Airway epithelial cell (primary cell): ENCODE results near the gene PLEKHA6. TPM values are rescaled to one million over a fixed set of nuclear protein-coding genes. Genes with fewer than 3 reads are reported as not detected.

Experiments used
- total RNA-seq: library from RNA; depleted of rRNA; stranded (reverse); fragments of >200 nt; gene quantifications from 2 replicates; pipeline ENCODE4 v1.2.3, GENCODE V29; 2015

PLEKHA6 gene, protein sequence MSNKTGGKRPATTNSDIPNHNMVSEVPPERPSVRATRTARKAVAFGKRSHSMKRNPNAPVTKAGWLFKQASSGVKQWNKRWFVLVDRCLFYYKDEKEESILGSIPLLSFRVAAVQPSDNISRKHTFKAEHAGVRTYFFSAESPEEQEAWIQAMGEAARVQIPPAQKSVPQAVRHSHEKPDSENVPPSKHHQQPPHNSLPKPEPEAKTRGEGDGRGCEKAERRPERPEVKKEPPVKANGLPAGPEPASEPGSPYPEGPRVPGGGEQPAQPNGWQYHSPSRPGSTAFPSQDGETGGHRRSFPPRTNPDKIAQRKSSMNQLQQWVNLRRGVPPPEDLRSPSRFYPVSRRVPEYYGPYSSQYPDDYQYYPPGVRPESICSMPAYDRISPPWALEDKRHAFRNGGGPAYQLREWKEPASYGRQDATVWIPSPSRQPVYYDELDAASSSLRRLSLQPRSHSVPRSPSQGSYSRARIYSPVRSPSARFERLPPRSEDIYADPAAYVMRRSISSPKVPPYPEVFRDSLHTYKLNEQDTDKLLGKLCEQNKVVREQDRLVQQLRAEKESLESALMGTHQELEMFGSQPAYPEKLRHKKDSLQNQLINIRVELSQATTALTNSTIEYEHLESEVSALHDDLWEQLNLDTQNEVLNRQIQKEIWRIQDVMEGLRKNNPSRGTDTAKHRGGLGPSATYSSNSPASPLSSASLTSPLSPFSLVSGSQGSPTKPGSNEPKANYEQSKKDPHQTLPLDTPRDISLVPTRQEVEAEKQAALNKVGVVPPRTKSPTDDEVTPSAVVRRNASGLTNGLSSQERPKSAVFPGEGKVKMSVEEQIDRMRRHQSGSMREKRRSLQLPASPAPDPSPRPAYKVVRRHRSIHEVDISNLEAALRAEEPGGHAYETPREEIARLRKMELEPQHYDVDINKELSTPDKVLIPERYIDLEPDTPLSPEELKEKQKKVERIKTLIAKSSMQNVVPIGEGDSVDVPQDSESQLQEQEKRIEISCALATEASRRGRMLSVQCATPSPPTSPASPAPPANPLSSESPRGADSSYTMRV
- total RNA-seq = 4.3 and 10.2 TPM in 2 replicates

DNA sequence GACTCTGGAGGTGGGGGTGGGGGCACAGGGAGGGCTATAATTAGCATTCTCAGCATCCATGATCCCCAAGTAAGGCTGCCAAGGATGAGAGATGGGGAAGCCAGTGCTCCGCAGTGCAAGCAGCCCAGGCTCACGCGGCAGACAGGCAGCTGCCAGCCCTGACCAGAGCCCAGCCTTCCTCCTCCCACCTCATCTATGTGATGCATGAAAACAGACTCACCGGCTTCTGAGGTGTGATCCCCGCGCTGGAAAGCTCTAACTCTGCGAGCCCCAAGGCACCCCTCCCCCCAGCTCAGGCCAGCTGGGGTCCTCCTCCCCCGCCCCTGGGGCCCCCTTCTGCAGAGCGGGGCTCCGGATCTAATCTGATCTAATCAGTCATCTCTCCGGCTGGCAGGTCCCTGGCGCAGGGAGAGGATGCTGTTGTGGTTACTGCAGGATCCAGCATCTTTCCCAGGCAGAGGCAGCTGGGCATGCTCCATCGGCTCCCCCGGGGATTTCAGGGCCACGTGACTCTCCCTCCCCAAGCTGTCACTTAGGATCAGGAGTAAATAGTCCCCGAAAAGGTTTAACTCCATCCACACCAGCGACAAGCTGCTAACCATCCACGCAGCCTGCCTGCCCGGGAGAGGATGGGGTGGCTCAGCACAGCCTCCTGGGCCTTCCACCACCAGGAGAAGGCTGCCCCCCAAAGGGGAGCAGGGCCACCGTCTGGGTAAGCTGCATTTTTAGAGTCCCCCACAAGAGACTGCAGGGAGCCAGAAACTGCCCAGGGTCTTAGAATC is at the start of gene PLEKHA6:
Gene PLEKHA6 (minus strand): TSS at position 456 of the 782 bp plus-strand sequence. CDS start 86,202 bp downstream, outside the sequence.

DNA sequence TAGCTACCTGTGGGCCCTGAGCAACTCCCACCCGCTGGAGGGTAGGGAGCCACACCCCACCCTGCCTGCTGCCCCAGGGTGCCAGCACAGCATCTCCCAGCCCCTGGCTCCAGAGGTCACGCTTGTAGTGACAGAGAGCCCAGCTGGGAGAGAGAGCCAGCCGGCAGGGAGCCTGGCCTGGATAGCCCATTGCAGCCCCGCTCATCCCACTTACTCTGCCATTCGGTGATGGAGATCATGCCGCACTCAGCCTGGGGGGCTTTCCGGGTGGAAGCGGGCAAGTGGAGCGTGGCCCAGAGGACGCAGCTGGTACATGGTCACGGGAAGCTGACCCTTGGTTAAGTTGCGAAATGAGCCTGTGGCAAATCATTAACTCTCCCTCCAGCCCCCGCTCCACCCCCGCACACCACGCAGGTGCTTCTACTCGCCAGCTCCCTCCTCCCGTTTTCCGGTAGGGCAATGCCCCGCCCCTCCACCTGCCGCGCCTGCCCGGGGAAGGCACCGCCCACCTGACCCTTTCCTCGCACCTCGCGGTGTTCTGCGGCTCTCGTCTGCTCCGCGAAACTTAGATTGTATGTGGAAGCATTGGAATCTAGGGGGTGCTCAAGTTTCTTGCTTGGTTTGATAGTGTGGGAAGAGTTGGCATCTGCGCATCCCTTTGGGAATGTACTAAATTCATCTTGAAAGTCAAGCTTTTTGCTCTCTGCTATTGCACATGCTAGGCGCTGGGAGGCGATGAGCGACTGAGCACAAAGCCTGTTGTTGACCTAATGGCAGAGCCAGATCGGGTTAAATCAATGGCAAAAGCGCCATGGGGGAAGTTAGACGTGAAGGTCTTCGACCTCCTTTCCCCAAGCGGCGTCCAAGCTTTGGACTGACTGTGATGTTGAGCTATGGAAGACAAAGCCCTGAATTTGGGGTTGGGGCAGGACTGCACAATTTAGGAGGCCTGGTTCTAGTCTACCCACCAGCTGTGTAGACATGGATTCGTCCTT is 145.8 kb downstream of the PLEKHA6 start, which contains the start of gene GOLT1A:
Gene GOLT1A (minus strand): TSS at position 321 of the 995 bp plus-strand sequence. CDS start 82 bp downstream, at position 239.

DNA sequence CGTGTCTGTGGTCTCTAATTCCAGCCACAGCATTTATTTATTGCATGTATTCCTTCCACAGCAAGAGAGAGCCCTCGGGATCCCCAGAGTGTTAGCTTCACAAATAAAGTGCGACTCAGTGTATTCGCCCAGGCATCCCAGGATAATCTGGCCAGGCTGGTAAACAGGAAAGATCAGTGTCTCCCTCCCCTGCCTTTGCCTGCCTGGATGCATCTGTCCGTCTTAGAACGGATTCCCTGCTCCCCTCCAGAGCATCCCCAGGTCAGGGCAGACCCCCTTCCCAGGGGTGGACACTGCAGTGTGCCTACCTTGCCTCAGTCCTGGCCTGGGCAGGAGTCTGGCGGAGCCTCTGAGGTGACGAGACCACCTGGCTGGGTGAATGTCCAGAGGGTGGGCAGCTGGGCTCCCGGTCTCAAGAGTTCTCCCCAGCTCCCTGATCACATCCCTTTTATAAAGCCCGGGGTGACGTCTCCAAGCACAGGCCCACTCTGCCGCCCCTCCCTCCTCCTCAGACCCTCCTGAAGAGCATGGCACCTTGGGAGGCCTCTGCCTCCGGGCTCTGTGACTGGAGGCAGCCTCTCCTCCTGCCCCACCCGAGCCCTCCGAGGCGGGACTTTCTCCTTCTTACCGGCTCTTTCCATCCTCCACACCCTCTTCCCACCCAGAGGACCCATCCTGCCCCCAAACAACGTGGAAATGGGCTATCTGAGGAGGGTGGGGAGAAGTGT is 163.5 kb downstream of the PLEKHA6 start, which contains the start of gene KISS1:
Gene KISS1 (minus strand): TSS at position 424 of the 728 bp plus-strand sequence. CDS start 3,615 bp downstream, outside the sequence.

Other genes with a start within 250 kb of the PLEKHA6 start
- 17.7 and 21.6 TPM in 2 replicates for gene ETNK2, start 207.9 kb downstream of the PLEKHA6 start, total RNA-seq
- gene REN, start 193.6 kb downstream of the PLEKHA6 start, total RNA-seq = not detected in 2 replicates
- gene KISS1, start 163.4 kb downstream of the PLEKHA6 start, total RNA-seq = not detected in 2 replicates
- not detected in 2 replicates for gene GOLT1A, start 145.9 kb downstream of the PLEKHA6 start, total RNA-seq
- gene PPP1R15B, start 51.9 kb upstream of the PLEKHA6 start, total RNA-seq = 21.9 and 31.2 TPM in 2 replicates
- 11.1 and 20.5 TPM in 2 replicates for gene PIK3C2B, start 134.9 kb upstream of the PLEKHA6 start, total RNA-seq
- 7.1 and 7.3 TPM in 2 replicates for gene MDM4, start 156.5 kb upstream of the PLEKHA6 start, total RNA-seq